Adrenal gland (tissue), 5 donors: ENCODE data around the gene PLXNA1.

ENCODE experiments used
- POLR2A ChIP-seq, 2 donors: fragments of 450-650 bp; IDR thresholded peaks; one replicate each; pipeline ENCODE4 v1.6.1; 2017; ENCODE audit warnings: antibody characterized with exemption in 2 of 2, mild to moderate bottlenecking in 2 of 2, moderate library complexity in 1 of 2
- TF ChIP-seq, protein P1 (sequence below), 6 experiments: fragments of 450-650 bp in 4 of 6; fragments of 200-600 bp in 2 of 6; sonication (generic) in 1 of 6; IDR thresholded peaks; 1 replicate in 5 of 6; 2 replicates in 1 of 6; pipeline versions ENCODE4 v1.5.1 to v1.8.0; 2016 to 2021; ENCODE audit warnings: antibody characterized with exemption in 6 of 6, mild to moderate bottlenecking in 2 of 6, moderate library complexity in 1 of 6
- donor health status: DM: no; HTN: no; CAD: no.

DNA sequence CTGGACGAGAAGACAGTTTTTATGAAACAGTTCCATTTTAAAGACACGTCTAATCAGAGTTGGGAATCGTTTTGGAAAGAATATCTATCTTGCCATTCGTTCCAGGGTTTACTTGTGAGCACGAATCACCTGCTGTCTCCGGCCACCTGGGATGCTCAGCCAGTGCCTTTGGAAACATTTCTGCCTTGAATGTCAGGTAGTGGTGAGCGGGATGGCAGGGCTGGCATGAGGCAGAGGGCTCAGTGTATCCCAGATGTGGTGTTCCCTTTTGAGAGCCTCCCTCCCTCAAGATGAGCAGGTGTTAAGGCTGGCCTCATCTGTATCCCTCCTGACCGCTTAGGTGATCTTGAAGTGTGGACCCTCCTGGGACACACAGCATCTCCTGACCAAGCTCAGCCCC lies 47.9 kb upstream of the PLXNA1 start:
- TF ChIP-seq, protein P1, sequence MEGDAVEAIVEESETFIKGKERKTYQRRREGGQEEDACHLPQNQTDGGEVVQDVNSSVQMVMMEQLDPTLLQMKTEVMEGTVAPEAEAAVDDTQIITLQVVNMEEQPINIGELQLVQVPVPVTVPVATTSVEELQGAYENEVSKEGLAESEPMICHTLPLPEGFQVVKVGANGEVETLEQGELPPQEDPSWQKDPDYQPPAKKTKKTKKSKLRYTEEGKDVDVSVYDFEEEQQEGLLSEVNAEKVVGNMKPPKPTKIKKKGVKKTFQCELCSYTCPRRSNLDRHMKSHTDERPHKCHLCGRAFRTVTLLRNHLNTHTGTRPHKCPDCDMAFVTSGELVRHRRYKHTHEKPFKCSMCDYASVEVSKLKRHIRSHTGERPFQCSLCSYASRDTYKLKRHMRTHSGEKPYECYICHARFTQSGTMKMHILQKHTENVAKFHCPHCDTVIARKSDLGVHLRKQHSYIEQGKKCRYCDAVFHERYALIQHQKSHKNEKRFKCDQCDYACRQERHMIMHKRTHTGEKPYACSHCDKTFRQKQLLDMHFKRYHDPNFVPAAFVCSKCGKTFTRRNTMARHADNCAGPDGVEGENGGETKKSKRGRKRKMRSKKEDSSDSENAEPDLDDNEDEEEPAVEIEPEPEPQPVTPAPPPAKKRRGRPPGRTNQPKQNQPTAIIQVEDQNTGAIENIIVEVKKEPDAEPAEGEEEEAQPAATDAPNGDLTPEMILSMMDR (IDR thresholded peaks at IDR 0.05): no peak
- TF ChIP-seq POLR2A (IDR thresholded peaks at IDR 0.05): no peak
